Measurements from ENCODE around the gene SORL1.
A peak's percentile ranks its signal among the peaks of the same experiment; 100 is the strongest.

The SORL1 gene

GRCh38 chr11:121420398-121420797 is 31.7 kb upstream of the SORL1 start:
- Mint-ChIP-seq H3K36me3 (ENCODE audit: low read depth) (no peaks in the 10 kb centered on the region), H3K4me1 (ENCODE audit: low read depth) (peaks cover 81% of the 10 kb centered on the region), H3K9me3 (no peaks in the 10 kb centered on the region), H3K27ac (no peak overlapping the region), H3K27me3 (no peaks in the 10 kb centered on the region), H3K4me3 (no peak overlapping the region)

- Mint-ChIP-seq H3K27me3 (no peaks in the 10 kb centered on the region), H3K4me3 (no peak overlapping the region), H3K27ac (no peak overlapping the region), H3K36me3 (ENCODE audit: low read depth) (no peaks in the 10 kb centered on the region), H3K4me1 (ENCODE audit: low read depth) (peaks cover 75% of the 10 kb centered on the region), H3K9me3 (no peaks in the 10 kb centered on the region)
Measured at GRCh38 chr11:121421149-121421901, 30.8 kb upstream of the SORL1 start.

GRCh38 chr11:121422675-121423074 is 29.4 kb upstream of the SORL1 start:
- Mint-ChIP-seq H3K36me3 (ENCODE audit: low read depth) (no peaks in the 10 kb centered on the region), H3K27me3 (no peaks in the 10 kb centered on the region), H3K4me3 (peak overlapping the region; percentile 11), H3K4me1 (ENCODE audit: low read depth) (peaks cover 70% of the 10 kb centered on the region), H3K27ac (peak overlapping the region; percentile 13), H3K9me3 (no peaks in the 10 kb centered on the region)

- Mint-ChIP-seq H3K27me3 (no peaks in the 10 kb centered on the region), H3K27ac (no peak overlapping the region), H3K4me1 (ENCODE audit: low read depth) (peaks cover 56% of the 10 kb centered on the region), H3K9me3 (no peaks in the 10 kb centered on the region), H3K4me3 (no peak overlapping the region), H3K36me3 (ENCODE audit: low read depth) (no peaks in the 10 kb centered on the region)
Measured at GRCh38 chr11:121425828-121426227, 26.3 kb upstream of the SORL1 start.

GRCh38 chr11:121426476-121427399 is 25.4 kb upstream of the SORL1 start:
- H3K27me3 Mint-ChIP-seq, result no peaks in the 10 kb centered on the region
- peaks cover 57% of the 10 kb centered on the region for H3K4me1 Mint-ChIP-seq (ENCODE audit: low read depth)
- H3K36me3 Mint-ChIP-seq (ENCODE audit: low read depth), result no peaks in the 10 kb centered on the region
- no peaks in the 10 kb centered on the region for H3K9me3 Mint-ChIP-seq
- H3K4me3 Mint-ChIP-seq, result peak overlapping the region; percentile 72
- H3K27ac Mint-ChIP-seq, result no peak overlapping the region

- peak overlapping the region; percentile 39 for H3K4me3 Mint-ChIP-seq
Measured at GRCh38 chr11:121427400-121427744, 24.7 kb upstream of the SORL1 start.

GRCh38 chr11:121429556-121429955 is 22.6 kb upstream of the SORL1 start:
- peak overlapping the region; percentile 26 for H3K27ac Mint-ChIP-seq
- H3K9me3 Mint-ChIP-seq, result no peaks in the 10 kb centered on the region
- no peaks in the 10 kb centered on the region for H3K36me3 Mint-ChIP-seq (ENCODE audit: low read depth)
- H3K4me1 Mint-ChIP-seq (ENCODE audit: low read depth), result peaks cover 37% of the 10 kb centered on the region
- no peaks in the 10 kb centered on the region for H3K27me3 Mint-ChIP-seq
- H3K4me3 Mint-ChIP-seq, result no peak overlapping the region

More at GRCh38 chr11:121427400-121427744, 24.7 kb upstream of the SORL1 start:
- Mint-ChIP-seq H3K9me3 (no peaks in the 10 kb centered on the region), H3K36me3 (ENCODE audit: low read depth) (no peaks in the 10 kb centered on the region), H3K27me3 (no peaks in the 10 kb centered on the region), H3K4me1 (ENCODE audit: low read depth) (peaks cover 57% of the 10 kb centered on the region), H3K27ac (no peak overlapping the region)

- Mint-ChIP-seq H3K27ac (peak overlapping the region; percentile 61), H3K4me1 (ENCODE audit: low read depth) (peaks cover 51% of the 10 kb centered on the region), H3K9me3 (no peaks in the 10 kb centered on the region), H3K4me3 (no peak overlapping the region), H3K36me3 (ENCODE audit: low read depth) (no peaks in the 10 kb centered on the region), H3K27me3 (no peaks in the 10 kb centered on the region)
Measured at GRCh38 chr11:121431820-121432526, 20.1 kb upstream of the SORL1 start.

GRCh38 chr11:121435132-121435531 is 17.0 kb upstream of the SORL1 start:
- Mint-ChIP-seq H3K36me3 (ENCODE audit: low read depth) (no peaks in the 10 kb centered on the region), H3K9me3 (no peaks in the 10 kb centered on the region), H3K27ac (no peak overlapping the region), H3K4me3 (no peak overlapping the region), H3K27me3 (no peaks in the 10 kb centered on the region), H3K4me1 (ENCODE audit: low read depth) (peaks cover 57% of the 10 kb centered on the region)

- Mint-ChIP-seq H3K27me3 (no peaks in the 10 kb centered on the region), H3K27ac (no peak overlapping the region), H3K36me3 (ENCODE audit: low read depth) (no peaks in the 10 kb centered on the region), H3K4me3 (no peak overlapping the region), H3K9me3 (no peaks in the 10 kb centered on the region), H3K4me1 (ENCODE audit: low read depth) (peaks cover 53% of the 10 kb centered on the region)
Measured at GRCh38 chr11:121435551-121436511, 16.3 kb upstream of the SORL1 start.

GRCh38 chr11:121437018-121437685 is 15.0 kb upstream of the SORL1 start:
- no peaks in the 10 kb centered on the region for H3K27me3 Mint-ChIP-seq
- peaks cover 41% of the 10 kb centered on the region for H3K4me1 Mint-ChIP-seq (ENCODE audit: low read depth)
- H3K4me3 Mint-ChIP-seq, result no peak overlapping the region
- no peaks in the 10 kb centered on the region for H3K36me3 Mint-ChIP-seq (ENCODE audit: low read depth)
- no peaks in the 10 kb centered on the region for H3K9me3 Mint-ChIP-seq
- H3K27ac Mint-ChIP-seq, result no peak overlapping the region

- no peak overlapping the region for H3K4me3 Mint-ChIP-seq
- H3K27me3 Mint-ChIP-seq, result no peaks in the 10 kb centered on the region
- no peaks in the 10 kb centered on the region for H3K9me3 Mint-ChIP-seq
- H3K36me3 Mint-ChIP-seq (ENCODE audit: low read depth), result no peaks in the 10 kb centered on the region
- peaks cover 37% of the 10 kb centered on the region for H3K4me1 Mint-ChIP-seq (ENCODE audit: low read depth)
- no peak overlapping the region for H3K27ac Mint-ChIP-seq
Measured at GRCh38 chr11:121437686-121438078, 14.4 kb upstream of the SORL1 start.

- H3K4me1 Mint-ChIP-seq (ENCODE audit: low read depth), result peaks cover 43% of the 10 kb centered on the region
- H3K4me3 Mint-ChIP-seq, result no peak overlapping the region
- no peaks in the 10 kb centered on the region for H3K9me3 Mint-ChIP-seq
- H3K36me3 Mint-ChIP-seq (ENCODE audit: low read depth), result peaks cover 1% of the 10 kb centered on the region
- H3K27ac Mint-ChIP-seq, result no peak overlapping the region
- no peaks in the 10 kb centered on the region for H3K27me3 Mint-ChIP-seq
Measured at GRCh38 chr11:121439337-121439736, 12.8 kb upstream of the SORL1 start.

GRCh38 chr11:121439759-121440158 is 12.4 kb upstream of the SORL1 start:
- peaks cover 46% of the 10 kb centered on the region for H3K4me1 Mint-ChIP-seq (ENCODE audit: low read depth)
- H3K27me3 Mint-ChIP-seq, result no peaks in the 10 kb centered on the region
- H3K27ac Mint-ChIP-seq, result no peak overlapping the region
- no peak overlapping the region for H3K4me3 Mint-ChIP-seq
- H3K9me3 Mint-ChIP-seq, result no peaks in the 10 kb centered on the region
- H3K36me3 Mint-ChIP-seq (ENCODE audit: low read depth), result peaks cover 5% of the 10 kb centered on the region

Data from stimulated activated naive CD8-positive, alpha-beta T cell treated with anti-CD3 and anti-CD28 coated beads, Interleukin-15, Interleukin-2, amounts not matched to agents 100 ng/mL and 50 ng/mL, for 24 hours (primary cell).